Loucy (cell line): ENCODE measurements around the gene CACNG5.

Experiments
- H2AFZ ChIP-seq: fragments of 200-600 bp; sonication (generic); 2 replicates; pipeline ENCODE4 v1.6.0; 2016; ENCODE audit warnings: antibody characterized with exemption, mild to moderate bottlenecking, low read length, moderate library complexity
- H3F3A ChIP-seq: fragments of 200-600 bp; 2 replicates; pipeline ENCODE4 v1.6.0; 2016; ENCODE audit warnings: antibody characterized with exemption, low read depth, mild to moderate bottlenecking
- H3K27me3 ChIP-seq: fragments of 200-600 bp; sonication (generic); 2 replicates; pipeline ENCODE4 v1.6.1; 2014; ENCODE audit warnings: low read length, mild to moderate bottlenecking; ENCODE audit not compliant: insufficient read depth, poor library complexity, severe bottlenecking
- H3K36me3 ChIP-seq: fragments of 200-600 bp; sonication (generic); 2 replicates; pipeline ENCODE4 v1.6.1; 2016; ENCODE audit warnings: low read length; ENCODE audit not compliant: insufficient read depth
- H3K4me1 ChIP-seq: fragments of 200-600 bp; sonication (generic); 2 replicates; pipeline ENCODE4 v1.5.1; 2014; ENCODE audit warnings: low read length, mild to moderate bottlenecking; ENCODE audit not compliant: insufficient read depth, poor library complexity, severe bottlenecking
- H3K4me2 ChIP-seq: fragments of 200-600 bp; sonication (generic); 2 replicates; pipeline ENCODE4 v1.6.0; 2014; ENCODE audit warnings: antibody characterized with exemption, low read length, low read depth, mild to moderate bottlenecking; ENCODE audit not compliant: poor library complexity, severe bottlenecking
- H3K4me3 ChIP-seq: fragments of 200-600 bp; sonication (generic); 2 replicates; pipeline ENCODE4 v1.5.1; 2014; ENCODE audit warnings: low read length, mild to moderate bottlenecking, mixed read lengths; ENCODE audit not compliant: poor library complexity, severe bottlenecking
- H3K79me2 ChIP-seq: fragments of 200-600 bp; sonication (generic); 2 replicates; pipeline ENCODE4 v1.6.1; 2014; ENCODE audit warnings: low read length; ENCODE audit not compliant: insufficient read depth
- H3K9ac ChIP-seq: fragments of 200-600 bp; sonication (generic); 2 replicates; pipeline ENCODE4 v1.6.0; 2014; ENCODE audit warnings: mild to moderate bottlenecking, low read depth, low read length, moderate library complexity; ENCODE audit not compliant: poor library complexity, severe bottlenecking
- H3K9me2 ChIP-seq: fragments of 200-600 bp; sonication (generic); replicated peaks from 2 replicates; pipeline ENCODE4 v1.6.1; 2016; ENCODE audit warnings: low read depth, low read length, mixed read lengths
- H3K9me3 ChIP-seq: fragments of 200-600 bp; sonication (generic); 2 replicates; pipeline ENCODE4 v1.6.1; 2014; ENCODE audit warnings: mild to moderate bottlenecking, antibody characterized with exemption, low read length, low read depth; ENCODE audit not compliant: insufficient read depth
- H4K20me1 ChIP-seq: fragments of 200-600 bp; sonication (generic); 2 replicates; pipeline ENCODE4 v1.6.0; 2014; ENCODE audit warnings: antibody characterized with exemption, low read length, mild to moderate bottlenecking; ENCODE audit not compliant: insufficient read depth, poor library complexity, severe bottlenecking
- EZH2phosphoT487 ChIP-seq: fragments of 200-600 bp; IDR thresholded peaks from 2 replicates; pipeline ENCODE4 v1.6.1; 2018; ENCODE audit warnings: antibody characterized with exemption, mild to moderate bottlenecking, moderate library complexity, borderline replicate concordance
- TF ChIP-seq, protein P1 (sequence below): fragments of 200-600 bp; sonication (generic); conservative IDR thresholded peaks from 2 replicates; pipeline ENCODE4 v1.5.1; 2014; ENCODE audit warnings: mild to moderate bottlenecking, antibody characterized with exemption, low read length

The CACNG5 gene

GRCh38 chr17:66799849-66800537, 34.9 kb upstream of the CACNG5 start:
- Histone ChIP-seq H3K9me3 (no peaks in the 10 kb centered on the region), H3K36me3 (no peaks in the 10 kb centered on the region), H4K20me1 (no peaks in the 10 kb centered on the region), H3F3A (no peaks in the 10 kb centered on the region), H3K4me1 (no peaks in the 10 kb centered on the region), H2AFZ (no peak overlapping the region), H3K79me2 (no peaks in the 10 kb centered on the region), H3K9me2 (no peaks in the 10 kb centered on the region), H3K9ac (no peak overlapping the region), H3K4me3 (no peak overlapping the region), H3K4me2 (no peak overlapping the region), H3K27me3 (no peaks in the 10 kb centered on the region)
- TF ChIP-seq, protein P1, sequence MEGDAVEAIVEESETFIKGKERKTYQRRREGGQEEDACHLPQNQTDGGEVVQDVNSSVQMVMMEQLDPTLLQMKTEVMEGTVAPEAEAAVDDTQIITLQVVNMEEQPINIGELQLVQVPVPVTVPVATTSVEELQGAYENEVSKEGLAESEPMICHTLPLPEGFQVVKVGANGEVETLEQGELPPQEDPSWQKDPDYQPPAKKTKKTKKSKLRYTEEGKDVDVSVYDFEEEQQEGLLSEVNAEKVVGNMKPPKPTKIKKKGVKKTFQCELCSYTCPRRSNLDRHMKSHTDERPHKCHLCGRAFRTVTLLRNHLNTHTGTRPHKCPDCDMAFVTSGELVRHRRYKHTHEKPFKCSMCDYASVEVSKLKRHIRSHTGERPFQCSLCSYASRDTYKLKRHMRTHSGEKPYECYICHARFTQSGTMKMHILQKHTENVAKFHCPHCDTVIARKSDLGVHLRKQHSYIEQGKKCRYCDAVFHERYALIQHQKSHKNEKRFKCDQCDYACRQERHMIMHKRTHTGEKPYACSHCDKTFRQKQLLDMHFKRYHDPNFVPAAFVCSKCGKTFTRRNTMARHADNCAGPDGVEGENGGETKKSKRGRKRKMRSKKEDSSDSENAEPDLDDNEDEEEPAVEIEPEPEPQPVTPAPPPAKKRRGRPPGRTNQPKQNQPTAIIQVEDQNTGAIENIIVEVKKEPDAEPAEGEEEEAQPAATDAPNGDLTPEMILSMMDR: no peak

GRCh38 chr17:66803474-66803951, 31.4 kb upstream of the CACNG5 start:
- Histone ChIP-seq H3F3A (no peaks in the 10 kb centered on the region), H3K9me2 (no peaks in the 10 kb centered on the region), H2AFZ (no peak overlapping the region), H3K4me1 (peaks cover 4% of the 10 kb centered on the region), H3K79me2 (no peaks in the 10 kb centered on the region), H3K9me3 (no peaks in the 10 kb centered on the region), H3K4me3 (no peak overlapping the region), H3K27me3 (no peaks in the 10 kb centered on the region), H3K4me2 (no peak overlapping the region), H3K9ac (no peak overlapping the region), H3K36me3 (no peaks in the 10 kb centered on the region), H4K20me1 (no peaks in the 10 kb centered on the region)
- no peak for TF ChIP-seq EZH2phosphoT487
- TF ChIP-seq, protein P1: no peak

- no peaks in the 10 kb centered on the region for H3K27me3 ChIP-seq
- H3K36me3 ChIP-seq: no peaks in the 10 kb centered on the region
- no peak overlapping the region for H3K4me2 ChIP-seq
Measured at GRCh38 chr17:66805567-66805966, 29.4 kb upstream of the CACNG5 start.

More at GRCh38 chr17:66805567-66805966, 29.4 kb upstream of the CACNG5 start:
- no peak overlapping the region for H3K4me3 ChIP-seq
- no peaks in the 10 kb centered on the region for H4K20me1 ChIP-seq
- H3K9me2 ChIP-seq: no peaks in the 10 kb centered on the region
- H3F3A ChIP-seq: no peaks in the 10 kb centered on the region
- H3K79me2 ChIP-seq: no peaks in the 10 kb centered on the region
- H3K9me3 ChIP-seq: no peaks in the 10 kb centered on the region
- peaks cover 4% of the 10 kb centered on the region for H3K4me1 ChIP-seq
- H3K9ac ChIP-seq: no peak overlapping the region
- TF ChIP-seq EZH2phosphoT487: no peak
- TF ChIP-seq, protein P1: no peak
- H2AFZ ChIP-seq: no peak overlapping the region
